Measurements from ENCODE around the gene LTBP1.

The LTBP1 gene

DNA sequence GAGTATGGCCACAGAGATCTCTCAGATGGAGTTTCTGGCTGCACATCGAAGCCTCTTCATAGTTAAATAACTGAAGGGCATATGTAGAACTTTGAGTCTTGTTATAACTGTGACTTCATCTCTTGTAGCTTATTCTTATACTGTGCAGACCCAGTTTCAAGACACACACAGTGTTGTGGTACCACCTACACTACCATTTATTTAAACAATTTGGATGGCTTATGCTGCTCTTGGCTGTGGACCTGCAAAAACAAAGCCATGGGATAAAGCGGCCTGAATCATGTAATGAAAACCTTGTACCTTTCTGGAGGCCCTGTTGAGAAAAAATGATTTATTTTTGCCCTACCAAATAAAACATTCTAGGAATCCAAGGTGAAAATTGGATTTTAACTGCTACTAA, 266.9 kb downstream of the LTBP1 start:
- Histone ChIP-seq H3K4me2 (no peak overlapping the region), H3K36me3 (ENCODE audit: insufficient read depth) (no peaks in the 10 kb centered on the region), H3K79me2 (ENCODE audit: insufficient read depth, low read depth) (no peaks in the 10 kb centered on the region), H3K4me3 (IDR thresholded peaks at IDR 0.05; ENCODE audit: insufficient read depth, low read depth, low read length) (no peak overlapping the region), H2AFZ (ENCODE audit: low read depth) (no peak overlapping the region), H3K9ac (no peak overlapping the region), H4K20me1 (ENCODE audit: insufficient read depth) (no peaks in the 10 kb centered on the region), H3K4me1 (ENCODE audit: low read depth, poor library complexity, severe bottlenecking) (no peaks in the 10 kb centered on the region), H3K27ac (no peak overlapping the region), H3K27me3 (ENCODE audit: insufficient read depth, low read depth) (no peaks in the 10 kb centered on the region)
- TF ChIP-seq, protein P1, sequence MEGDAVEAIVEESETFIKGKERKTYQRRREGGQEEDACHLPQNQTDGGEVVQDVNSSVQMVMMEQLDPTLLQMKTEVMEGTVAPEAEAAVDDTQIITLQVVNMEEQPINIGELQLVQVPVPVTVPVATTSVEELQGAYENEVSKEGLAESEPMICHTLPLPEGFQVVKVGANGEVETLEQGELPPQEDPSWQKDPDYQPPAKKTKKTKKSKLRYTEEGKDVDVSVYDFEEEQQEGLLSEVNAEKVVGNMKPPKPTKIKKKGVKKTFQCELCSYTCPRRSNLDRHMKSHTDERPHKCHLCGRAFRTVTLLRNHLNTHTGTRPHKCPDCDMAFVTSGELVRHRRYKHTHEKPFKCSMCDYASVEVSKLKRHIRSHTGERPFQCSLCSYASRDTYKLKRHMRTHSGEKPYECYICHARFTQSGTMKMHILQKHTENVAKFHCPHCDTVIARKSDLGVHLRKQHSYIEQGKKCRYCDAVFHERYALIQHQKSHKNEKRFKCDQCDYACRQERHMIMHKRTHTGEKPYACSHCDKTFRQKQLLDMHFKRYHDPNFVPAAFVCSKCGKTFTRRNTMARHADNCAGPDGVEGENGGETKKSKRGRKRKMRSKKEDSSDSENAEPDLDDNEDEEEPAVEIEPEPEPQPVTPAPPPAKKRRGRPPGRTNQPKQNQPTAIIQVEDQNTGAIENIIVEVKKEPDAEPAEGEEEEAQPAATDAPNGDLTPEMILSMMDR (conservative IDR thresholded peaks at IDR 0.05; ENCODE audit: low read depth, low read length) = no peak

DNA sequence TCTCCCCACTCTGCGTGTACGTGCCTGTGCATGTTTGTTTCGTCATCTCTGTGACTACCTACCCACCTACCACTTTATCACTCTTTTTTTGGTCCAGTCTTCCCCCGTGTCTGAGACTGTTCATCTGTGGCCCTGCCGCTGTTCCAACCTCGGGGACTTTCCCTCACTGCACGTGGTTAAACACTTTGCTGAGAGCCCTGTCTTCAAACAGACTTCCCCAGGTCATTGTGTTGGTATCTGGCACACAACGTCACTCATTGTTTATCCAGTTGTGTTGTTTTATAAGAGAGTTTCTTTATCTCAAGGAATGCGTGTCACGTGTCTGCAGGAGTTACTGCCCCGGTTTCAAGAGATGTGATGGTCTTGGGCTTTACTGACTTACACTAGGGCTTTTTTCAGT, 267.7 kb downstream of the LTBP1 start:
- Histone ChIP-seq H3K4me3 (IDR thresholded peaks at IDR 0.05; ENCODE audit: insufficient read depth, low read depth, low read length) (no peak overlapping the region), H3K27ac (no peak overlapping the region), H3K36me3 (ENCODE audit: insufficient read depth) (no peaks in the 10 kb centered on the region), H3K4me2 (no peak overlapping the region), H3K9ac (no peak overlapping the region), H2AFZ (ENCODE audit: low read depth) (no peak overlapping the region), H3K79me2 (ENCODE audit: insufficient read depth, low read depth) (no peaks in the 10 kb centered on the region), H3K4me1 (ENCODE audit: low read depth, poor library complexity, severe bottlenecking) (no peaks in the 10 kb centered on the region), H4K20me1 (ENCODE audit: insufficient read depth) (no peaks in the 10 kb centered on the region), H3K27me3 (ENCODE audit: insufficient read depth, low read depth) (no peaks in the 10 kb centered on the region)
- TF ChIP-seq, protein P1 (conservative IDR thresholded peaks at IDR 0.05; ENCODE audit: low read depth, low read length) = no peak

DNA sequence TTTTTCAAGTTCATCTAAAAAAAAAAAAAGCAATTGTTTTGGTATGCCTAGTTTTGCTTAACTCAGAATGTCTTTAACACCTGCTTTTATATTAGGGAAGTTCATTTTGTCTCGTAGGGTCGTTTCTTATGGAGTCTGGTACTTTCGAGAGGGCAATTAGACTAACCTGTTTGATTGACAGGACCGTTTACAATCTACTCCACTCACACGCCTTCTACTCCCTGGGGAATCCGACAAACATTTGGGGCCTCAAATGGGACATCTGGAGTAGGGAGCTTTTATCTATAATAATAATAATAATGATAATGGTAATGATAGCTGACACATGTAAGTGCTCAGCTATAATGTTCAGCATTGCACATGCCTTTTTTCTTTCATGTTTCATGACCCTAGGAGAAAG, 268.1 kb downstream of the LTBP1 start:
- H4K20me1 ChIP-seq (ENCODE audit: insufficient read depth) = no peaks in the 10 kb centered on the region
- H3K27ac ChIP-seq = no peak overlapping the region
- H2AFZ ChIP-seq (ENCODE audit: low read depth) = no peak overlapping the region
- H3K36me3 ChIP-seq (ENCODE audit: insufficient read depth) = no peaks in the 10 kb centered on the region
- TF ChIP-seq, protein P1 (conservative IDR thresholded peaks at IDR 0.05; ENCODE audit: low read depth, low read length) = no peak
- no peak overlapping the region for H3K4me3 ChIP-seq (IDR thresholded peaks at IDR 0.05; ENCODE audit: insufficient read depth, low read depth, low read length)
- H3K27me3 ChIP-seq (ENCODE audit: insufficient read depth, low read depth) = no peaks in the 10 kb centered on the region
- no peak overlapping the region for H3K9ac ChIP-seq
- H3K4me2 ChIP-seq = no peak overlapping the region
- no peaks in the 10 kb centered on the region for H3K79me2 ChIP-seq (ENCODE audit: insufficient read depth, low read depth)
- H3K4me1 ChIP-seq (ENCODE audit: low read depth, poor library complexity, severe bottlenecking) = no peaks in the 10 kb centered on the region

DNA sequence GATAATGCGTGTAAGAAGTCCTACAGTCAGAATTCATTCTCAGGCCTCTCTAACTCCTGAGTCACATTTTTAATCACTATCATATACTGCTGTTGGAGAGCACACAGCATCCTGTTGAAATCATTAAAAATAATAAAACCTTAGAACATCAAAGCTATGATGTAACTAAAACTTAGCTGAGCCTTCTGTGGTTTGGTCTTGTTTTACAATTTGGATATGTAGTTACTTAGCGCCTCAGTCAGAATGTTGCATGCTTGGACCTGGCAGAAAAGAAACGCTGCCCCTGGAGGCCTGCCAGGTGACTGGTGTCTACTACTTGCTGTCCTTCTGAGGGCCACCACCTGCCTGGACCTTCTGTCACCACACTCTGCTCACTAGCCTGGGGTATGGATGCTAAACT, 268.5 kb downstream of the LTBP1 start:
- Histone ChIP-seq H3K4me1 (ENCODE audit: low read depth, poor library complexity, severe bottlenecking) (no peaks in the 10 kb centered on the region), H3K4me3 (IDR thresholded peaks at IDR 0.05; ENCODE audit: insufficient read depth, low read depth, low read length) (no peak overlapping the region), H3K79me2 (ENCODE audit: insufficient read depth, low read depth) (no peaks in the 10 kb centered on the region), H4K20me1 (ENCODE audit: insufficient read depth) (no peaks in the 10 kb centered on the region), H3K4me2 (no peak overlapping the region), H2AFZ (ENCODE audit: low read depth) (no peak overlapping the region), H3K36me3 (ENCODE audit: insufficient read depth) (no peaks in the 10 kb centered on the region), H3K9ac (no peak overlapping the region), H3K27ac (no peak overlapping the region), H3K27me3 (ENCODE audit: insufficient read depth, low read depth) (no peaks in the 10 kb centered on the region)
- TF ChIP-seq, protein P1 (conservative IDR thresholded peaks at IDR 0.05; ENCODE audit: low read depth, low read length) = no peak

GRCh38 chr2:33215983-33216382, 269.2 kb downstream of the LTBP1 start:
- TF ChIP-seq, protein P1 (conservative IDR thresholded peaks at IDR 0.05; ENCODE audit: low read depth, low read length) = no peak
- H3K4me2 ChIP-seq = no peak overlapping the region
- no peaks in the 10 kb centered on the region for H3K4me1 ChIP-seq (ENCODE audit: low read depth, poor library complexity, severe bottlenecking)

More at GRCh38 chr2:33215983-33216382, 269.2 kb downstream of the LTBP1 start:
- H3K4me3 ChIP-seq (IDR thresholded peaks at IDR 0.05; ENCODE audit: insufficient read depth, low read depth, low read length) = no peak overlapping the region
- no peaks in the 10 kb centered on the region for H4K20me1 ChIP-seq (ENCODE audit: insufficient read depth)
- no peaks in the 10 kb centered on the region for H3K36me3 ChIP-seq (ENCODE audit: insufficient read depth)
- H3K79me2 ChIP-seq (ENCODE audit: insufficient read depth, low read depth) = no peaks in the 10 kb centered on the region
- H2AFZ ChIP-seq (ENCODE audit: low read depth) = no peak overlapping the region
- H3K27me3 ChIP-seq (ENCODE audit: insufficient read depth, low read depth) = no peaks in the 10 kb centered on the region
- no peak overlapping the region for H3K27ac ChIP-seq
- H3K9ac ChIP-seq = no peak overlapping the region

All from KMS-11 (cell line).